GM21381 (cell line): Measurements from ENCODE around the gene METTL6.
"Not testable (repeated sequence)": the region's sequence is repeated elsewhere in the genome, so short reads cannot be mapped to it uniquely, and the experiment has no call there.

Experiments
- ATAC-seq: cut with Tn5 transposase; IDR thresholded peaks from one replicate; pipeline ENCODE4 v1.9.1; 2021; ENCODE audit warnings: mild to moderate bottlenecking, moderate library complexity; ENCODE audit not compliant: unreplicated experiment

METTL6 gene

GRCh38 chr3:15405448-15406050 is 21.8 kb downstream of the METTL6 start:
- ATAC-seq = peak; percentile 60

- no peak for ATAC-seq
These were observed 22.6 kb downstream of the METTL6 start for GRCh38 chr3:15404767-15405166.

GRCh38 chr3:15403965-15404364 is 23.4 kb downstream of the METTL6 start:
- ATAC-seq = no peak

GRCh38 chr3:15403495-15403894 is 23.8 kb downstream of the METTL6 start:
- ATAC-seq = no peak

GRCh38 chr3:15401936-15402335 is 25.4 kb downstream of the METTL6 start:
- ATAC-seq = no peak

- no peak for ATAC-seq
These were observed 27.4 kb downstream of the METTL6 start for GRCh38 chr3:15399970-15400369.

- not testable (repeated sequence) for ATAC-seq
These were observed 28.6 kb downstream of the METTL6 start for GRCh38 chr3:15398731-15399133.

- ATAC-seq = not testable (repeated sequence)
These were observed 34.1 kb downstream of the METTL6 start for GRCh38 chr3:15393252-15393651.

GRCh38 chr3:15391007-15391406 is 36.3 kb downstream of the METTL6 start:
- ATAC-seq = no peak

- no peak for ATAC-seq
These were observed 36.9 kb downstream of the METTL6 start for GRCh38 chr3:15390460-15390859.

- ATAC-seq = not testable (repeated sequence)
These were observed 39.0 kb downstream of the METTL6 start for GRCh38 chr3:15388335-15388734.

- ATAC-seq = no peak
These were observed 39.6 kb downstream of the METTL6 start for GRCh38 chr3:15387735-15388134.

GRCh38 chr3:15387171-15387581 is 40.2 kb downstream of the METTL6 start:
- ATAC-seq = no peak

- not testable (repeated sequence) for ATAC-seq
These were observed 40.7 kb downstream of the METTL6 start for GRCh38 chr3:15386654-15386955.

- ATAC-seq = no peak
These were observed 41.3 kb downstream of the METTL6 start for GRCh38 chr3:15385901-15386653.

- not testable (repeated sequence) for ATAC-seq
These were observed 42.1 kb downstream of the METTL6 start for GRCh38 chr3:15385238-15385695.

GRCh38 chr3:15384510-15385237 is 42.7 kb downstream of the METTL6 start:
- peak; percentile 88 for ATAC-seq

- no peak for ATAC-seq
These were observed 44.9 kb downstream of the METTL6 start for GRCh38 chr3:15382405-15382923.

GRCh38 chr3:15380980-15381890 is 46.1 kb downstream of the METTL6 start:
- ATAC-seq = no peak

- ATAC-seq = peak; percentile 92
These were observed 49.2 kb downstream of the METTL6 start for GRCh38 chr3:15377961-15378791.
